ENCODE measurements around the gene LDHAL6A.
"Not testable (repeated sequence)": the region's sequence is repeated elsewhere in the genome, so short reads cannot be mapped to it uniquely, and the experiment has no call there.

The LDHAL6A gene

GRCh38 chr11:18455686-18456372, at the start of gene LDHAL6A:
Gene LDHAL6A (plus strand): TSS chr11:18455856. CDS start chr11:18456681, 825 bp downstream.
- in situ Hi-C loops (cut with MboI; ENCODE audit: low sequenced_read_pairs) = no loop called here

DNA sequence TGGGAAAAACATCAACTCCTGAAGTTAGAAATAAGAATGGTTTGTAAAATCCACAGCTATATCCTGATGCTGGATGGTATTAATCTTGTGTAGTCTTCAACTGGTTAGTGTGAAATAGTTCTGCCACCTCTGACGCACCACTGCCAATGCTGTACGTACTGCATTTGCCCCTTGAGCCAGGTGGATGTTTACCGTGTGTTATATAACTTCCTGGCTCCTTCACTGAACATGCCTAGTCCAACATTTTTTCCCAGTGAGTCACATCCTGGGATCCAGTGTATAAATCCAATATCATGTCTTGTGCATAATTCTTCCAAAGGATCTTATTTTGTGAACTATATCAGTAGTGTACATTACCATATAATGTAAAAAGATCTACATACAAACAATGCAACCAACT, 48.3 kb upstream of the LDHAL6A start:
- in situ Hi-C loops (cut with MboI; ENCODE audit: low sequenced_read_pairs) = not testable (repeated sequence)

- in situ Hi-C loops (cut with MboI; ENCODE audit: low sequenced_read_pairs) = no loop called here
Observed at GRCh38 chr11:18408558-18409291, 46.9 kb upstream of the LDHAL6A start.

DNA sequence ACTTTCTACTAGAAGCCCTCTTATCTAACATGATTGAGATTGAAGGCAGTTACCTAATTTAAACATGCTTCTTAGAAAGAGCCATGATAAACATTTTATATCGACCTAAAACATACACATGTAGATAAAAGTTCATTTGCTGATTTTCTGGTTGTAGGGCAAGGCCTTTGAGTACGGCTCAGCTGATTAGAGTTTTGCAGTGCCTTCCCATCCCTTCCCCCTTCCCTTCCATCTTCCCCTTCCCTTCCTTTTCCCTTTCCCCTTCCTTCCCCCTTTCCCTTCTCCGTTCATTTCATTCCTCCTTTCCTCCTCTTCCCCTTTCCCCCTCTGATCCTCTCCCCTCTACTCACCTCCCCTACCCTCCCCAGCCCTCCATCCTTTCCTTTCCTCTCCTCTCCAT, 39.2 kb upstream of the LDHAL6A start:
- in situ Hi-C loops (cut with MboI; ENCODE audit: low sequenced_read_pairs) = no loop called here

- in situ Hi-C loops (cut with MboI; ENCODE audit: low sequenced_read_pairs) = no loop called here
Observed at GRCh38 chr11:18419040-18419439, 36.6 kb upstream of the LDHAL6A start.

DNA sequence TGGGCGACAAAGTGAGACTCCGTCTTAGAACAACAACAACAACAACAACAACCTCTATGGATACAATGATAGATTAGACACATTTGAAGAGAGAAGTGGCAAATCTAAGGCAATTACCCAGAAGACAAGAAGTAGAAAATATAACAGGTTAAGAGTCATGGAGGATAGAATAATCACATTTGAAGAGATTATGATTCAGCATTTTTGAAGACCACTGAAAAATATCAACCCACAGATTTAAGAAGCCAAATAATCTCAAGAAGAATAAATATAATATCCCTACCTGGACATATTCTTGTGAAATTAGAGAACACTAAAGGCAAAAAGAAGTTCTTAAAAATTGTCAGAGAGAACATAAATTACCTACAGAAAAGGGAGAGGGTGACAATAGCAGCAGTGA, 35.6 kb upstream of the LDHAL6A start:
- in situ Hi-C loops (cut with MboI; ENCODE audit: low sequenced_read_pairs) = no loop called here

GRCh38 chr11:18427240-18427639, 28.4 kb upstream of the LDHAL6A start:
- in situ Hi-C loops (cut with MboI; ENCODE audit: low sequenced_read_pairs) = no loop called here

- in situ Hi-C loops (cut with MboI; ENCODE audit: low sequenced_read_pairs) = no loop called here
Observed at GRCh38 chr11:18429332-18429731, 26.3 kb upstream of the LDHAL6A start.

DNA sequence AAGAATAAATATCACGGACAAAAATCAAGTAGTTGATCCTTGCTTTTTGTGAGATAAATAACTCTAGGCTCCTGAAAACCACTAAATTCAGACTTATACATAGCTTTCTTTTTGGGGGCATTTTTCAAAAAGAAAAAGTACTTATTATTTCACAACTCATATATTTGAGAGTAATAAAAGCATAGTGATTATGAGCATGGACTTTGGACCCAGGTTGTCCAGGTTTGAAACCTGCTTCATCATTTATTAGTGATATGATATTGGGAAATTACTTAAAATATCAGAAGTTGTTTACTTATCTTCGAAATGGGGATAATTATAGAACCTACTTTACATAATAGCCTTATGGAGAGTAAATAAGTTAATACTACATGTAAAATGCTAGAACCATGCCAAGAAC, 17.0 kb upstream of the LDHAL6A start:
- in situ Hi-C loops (cut with MboI; ENCODE audit: low sequenced_read_pairs) = no loop called here

GRCh38 chr11:18449251-18449650, 6.4 kb upstream of the LDHAL6A start:
- in situ Hi-C loops (cut with MboI; ENCODE audit: low sequenced_read_pairs) = no loop called here

- in situ Hi-C loops (cut with MboI; ENCODE audit: low sequenced_read_pairs) = no loop called here
Observed at GRCh38 chr11:18452927-18453326, 2.7 kb upstream of the LDHAL6A start.

- in situ Hi-C loops (cut with MboI; ENCODE audit: low sequenced_read_pairs) = no loop called here
Observed at GRCh38 chr11:18457450-18457849, 1.8 kb downstream of the LDHAL6A start.

- in situ Hi-C loops (cut with MboI; ENCODE audit: low sequenced_read_pairs) = no loop called here
Observed at GRCh38 chr11:18459634-18460033, 4.0 kb downstream of the LDHAL6A start.

DNA sequence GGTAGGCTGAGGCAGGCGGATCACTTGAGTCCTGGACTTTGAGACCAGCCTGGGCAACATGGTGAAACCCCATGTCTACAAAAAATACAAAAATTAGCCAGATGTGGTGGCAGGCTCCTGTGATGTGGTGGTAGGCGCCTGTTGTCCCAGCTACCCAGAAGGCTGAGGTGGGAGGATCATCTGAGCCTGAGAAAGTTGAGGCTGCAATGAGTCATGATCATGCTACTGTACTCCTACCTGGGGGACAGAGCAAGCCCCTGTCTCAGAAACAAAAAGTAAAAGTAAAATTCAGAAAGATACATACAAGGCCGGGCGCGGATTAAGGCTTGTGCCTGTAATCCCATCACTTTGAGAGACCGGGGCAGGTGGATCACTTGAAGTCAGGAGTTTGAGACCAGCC, 6.3 kb downstream of the LDHAL6A start:
- in situ Hi-C loops (cut with MboI; ENCODE audit: low sequenced_read_pairs) = no loop called here

- in situ Hi-C loops (cut with MboI; ENCODE audit: low sequenced_read_pairs) = no loop called here
Observed at GRCh38 chr11:18463439-18463838, 7.8 kb downstream of the LDHAL6A start.

- in situ Hi-C loops (cut with MboI; ENCODE audit: low sequenced_read_pairs) = no loop called here
Observed at GRCh38 chr11:18466402-18466801, 10.7 kb downstream of the LDHAL6A start.

DNA sequence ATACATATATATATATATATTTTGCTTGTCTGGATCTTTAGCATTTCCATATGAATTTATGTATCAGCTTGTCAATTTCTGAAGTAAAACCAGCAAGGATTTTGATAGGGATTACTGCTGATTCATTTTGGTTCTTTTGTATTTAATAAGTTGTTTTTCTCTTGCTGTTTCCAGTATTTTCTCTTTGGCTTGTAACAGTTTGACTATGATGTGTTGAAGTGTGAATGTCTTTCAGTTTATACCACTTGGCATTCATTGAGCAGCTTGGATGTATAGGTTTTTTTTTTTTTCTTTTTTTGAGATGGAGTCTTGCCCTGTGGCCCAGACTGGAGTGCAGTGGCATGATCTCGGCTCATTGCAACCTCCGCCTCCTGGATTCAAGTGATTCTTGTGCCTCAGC, 12.4 kb downstream of the LDHAL6A start:
- in situ Hi-C loops (cut with MboI; ENCODE audit: low sequenced_read_pairs) = no loop called here

- in situ Hi-C loops (cut with MboI; ENCODE audit: low sequenced_read_pairs) = no loop called here
Observed at GRCh38 chr11:18468961-18469360, 13.3 kb downstream of the LDHAL6A start.

- in situ Hi-C loops (cut with MboI; ENCODE audit: low sequenced_read_pairs) = no loop called here
Observed at GRCh38 chr11:18471995-18472394, 16.3 kb downstream of the LDHAL6A start.

DNA sequence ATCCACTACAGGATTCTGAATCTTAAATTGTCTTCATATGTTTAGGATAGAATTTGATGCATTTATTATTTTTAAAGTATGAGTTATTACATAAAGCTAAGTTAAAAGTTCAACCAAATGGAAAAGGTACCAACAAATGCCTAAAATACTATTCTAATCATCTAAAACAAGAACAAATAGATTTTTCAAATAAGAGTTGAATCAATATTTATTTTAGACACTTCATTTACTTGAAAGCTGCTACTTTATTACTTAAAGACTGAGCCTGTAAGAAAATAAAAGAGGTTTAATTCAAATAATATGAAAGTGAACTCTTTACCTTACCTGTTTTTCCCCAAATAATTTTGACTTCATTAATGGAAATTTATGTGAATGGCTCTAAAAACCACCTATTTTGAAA, 16.9 kb downstream of the LDHAL6A start:
- in situ Hi-C loops (cut with MboI; ENCODE audit: low sequenced_read_pairs) = no loop called here

- in situ Hi-C loops (cut with MboI; ENCODE audit: low sequenced_read_pairs) = no loop called here
Observed at GRCh38 chr11:18479063-18479462, 23.4 kb downstream of the LDHAL6A start.

DNA sequence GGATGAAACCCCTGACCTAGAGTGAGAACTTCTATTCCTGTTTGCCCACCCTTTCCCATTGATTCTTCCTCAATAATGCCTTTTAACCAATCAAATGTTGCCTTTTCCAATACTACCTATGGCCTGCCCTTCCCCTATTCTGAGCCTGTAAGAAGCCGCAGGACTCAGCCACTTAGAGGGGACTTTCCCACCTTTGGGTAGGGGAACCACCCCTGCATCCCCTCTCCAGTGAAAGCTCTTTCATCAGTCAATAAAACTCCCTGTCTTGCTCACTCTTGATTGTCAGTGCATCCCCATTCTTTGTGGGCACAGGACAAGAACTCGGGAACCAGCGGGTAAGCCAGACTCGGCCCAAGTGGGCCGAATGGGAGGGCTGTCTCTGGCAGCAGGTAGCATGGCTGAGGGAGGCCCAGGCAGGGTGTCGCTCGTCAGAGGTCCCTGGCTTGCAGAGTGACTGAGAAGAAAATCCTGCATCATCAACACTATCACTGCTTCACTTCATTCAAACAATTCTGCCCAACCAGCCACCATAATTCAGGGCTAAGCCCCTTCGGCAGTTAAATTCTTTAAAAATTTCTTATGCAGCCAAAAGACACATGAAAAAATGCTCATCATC, 30.4 kb downstream of the LDHAL6A start:
- in situ Hi-C loops (cut with MboI; ENCODE audit: low sequenced_read_pairs) = no loop called here
